H1 (cell line): ENCODE measurements around the gene PTPRG. TPM values are rescaled to one million over a fixed set of nuclear protein-coding genes. Genes with fewer than 3 reads are reported as not detected.

ENCODE experiments used
- CTCF ChIA-PET: fragments of 300-600 bp; sonication (Branson Sonifier 250); formaldehyde crosslinking; loops from one replicate; lab custom pipeline; 2021; ENCODE audit not compliant: partially characterized antibody; lab: Charles Lee
- POLR2A ChIA-PET: fragments of 300-600 bp; sonication (Branson Sonifier 250); formaldehyde crosslinking; loops from one replicate; lab custom pipeline; 2021; ENCODE audit warnings: inconsistent platforms; ENCODE audit not compliant: partially characterized antibody; lab: Charles Lee
- DNase-seq, 2 experiments: peaks; one replicate each; pipeline versions ENCODE4 v3.0.0 to v3.0.0-alpha.2; 2010 to 2022; ENCODE audit warnings: low spot score in 2 of 2, low read depth in 1 of 2, mixed read lengths in 1 of 2
- FAIRE-seq: peaks from 2 replicates; lab custom pipeline; 2011; peaks lifted over from hg19 to GRCh38; lab: Jason Lieb, UNC
- H2AFZ ChIP-seq: 2 replicates; pipeline ENCODE4 v1.8.1; 2012; ENCODE audit warnings: low read length, inconsistent platforms
- H2AK5ac ChIP-seq: 2 replicates; pipeline ENCODE4 v1.6.1; 2013; ENCODE audit warnings: low read depth, low read length
- H2BK120ac ChIP-seq: replicated peaks from 2 replicates; pipeline ENCODE3; 2013; ENCODE audit warnings: low read depth, low read length, inconsistent platforms
- H2BK12ac ChIP-seq: 2 replicates; pipeline ENCODE4 v1.6.1; 2013; ENCODE audit warnings: low read depth, low read length
- H2BK15ac ChIP-seq: 2 replicates; pipeline ENCODE4 v1.6.1; 2013; ENCODE audit warnings: low read length
- H2BK20ac ChIP-seq: 2 replicates; pipeline ENCODE4 v1.6.1; 2013; ENCODE audit warnings: low read length
- H2BK5ac ChIP-seq: 2 replicates; pipeline ENCODE4 v1.6.1; 2013; ENCODE audit warnings: low read depth, low read length
- H3K14ac ChIP-seq: 2 replicates; pipeline ENCODE4 v1.6.1; 2013; ENCODE audit warnings: inconsistent platforms; ENCODE audit not compliant: insufficient read length
- H3K18ac ChIP-seq: 2 replicates; pipeline ENCODE4 v1.6.1; 2013; ENCODE audit warnings: low read length; ENCODE audit errors: extremely low read depth
- H3K23ac ChIP-seq: 2 replicates; pipeline ENCODE4 v1.6.1; 2013; ENCODE audit warnings: inconsistent platforms; ENCODE audit not compliant: insufficient read length
- H3K23me2 ChIP-seq: 2 replicates; pipeline ENCODE4 v1.6.1; 2013; ENCODE audit warnings: low read depth, low read length
- H3K27ac ChIP-seq: 2 replicates; pipeline ENCODE4 v1.6.1; 2011; ENCODE audit warnings: low read depth, low read length, inconsistent platforms
- H3K27me3 ChIP-seq, 4 experiments: replicated peaks in 1 of 4; 1 replicate in 1 of 4; 2 replicates in 3 of 4; pipeline versions ENCODE4 v1.6.1 to v1.8.1; 2011 to 2013; ENCODE audit warnings: low read length in 3 of 4, mild to moderate bottlenecking in 3 of 4, inconsistent platforms in 2 of 4, mixed read lengths in 2 of 4, moderate library complexity in 1 of 4; ENCODE audit not compliant: control insufficient read depth in 3 of 4, insufficient read depth in 3 of 4; ENCODE audit errors: extremely low read depth in 1 of 4
- H3K36me3 ChIP-seq, 4 experiments: 2 replicates each; pipeline versions ENCODE4 v1.6.1 to v1.8.1; 2011 to 2013; ENCODE audit warnings: mild to moderate bottlenecking in 4 of 4, low read length in 3 of 4, moderate library complexity in 2 of 4, control low read depth in 1 of 4, inconsistent platforms in 1 of 4; ENCODE audit not compliant: insufficient read depth in 4 of 4, control insufficient read depth in 2 of 4
- H3K4ac ChIP-seq: replicated peaks from 2 replicates; pipeline ENCODE3; 2013; ENCODE audit warnings: low read length, low read depth, mixed read lengths, inconsistent platforms; ENCODE audit not compliant: insufficient read length
- H3K4me1 ChIP-seq, 4 experiments: replicated peaks in 1 of 4; 1 replicate in 1 of 4; 2 replicates in 3 of 4; pipeline versions ENCODE4 v1.6.1 to v1.8.1; 2011 to 2013; ENCODE audit warnings: low read length in 3 of 4, inconsistent platforms in 2 of 4, mixed read lengths in 1 of 4; ENCODE audit not compliant: insufficient read depth in 4 of 4, control insufficient read depth in 3 of 4
- H3K4me2 ChIP-seq, 2 experiments: 2 replicates each; pipeline versions ENCODE4 v1.6.1 to v1.8.1; 2011 to 2013; ENCODE audit warnings: low read depth in 2 of 2, low read length in 2 of 2, control low read depth in 1 of 2, inconsistent platforms in 1 of 2, mild to moderate bottlenecking in 1 of 2; ENCODE audit not compliant: insufficient read depth in 1 of 2
- H3K4me3 ChIP-seq, 4 experiments: fragments of 200-600, 300-600 bp in 1 of 4; sonication (generic), shearing (Covaris generic), sonication (Bioruptor Twin) in 1 of 4; 2 replicates each; pipeline versions ENCODE4 v1.5.1 to v1.8.1; 2011 to 2016; ENCODE audit warnings: low read length in 4 of 4, low read depth in 3 of 4, control low read depth in 2 of 4, inconsistent platforms in 2 of 4, mild to moderate bottlenecking in 2 of 4, mixed read lengths in 1 of 4, moderate library complexity in 1 of 4; ENCODE audit not compliant: insufficient read depth in 2 of 4; ENCODE audit errors: extremely low read depth in 1 of 4
- H3K56ac ChIP-seq: replicated peaks from 2 replicates; pipeline ENCODE3; 2013; ENCODE audit warnings: low read depth, mild to moderate bottlenecking, mixed read lengths, low read length, inconsistent platforms; ENCODE audit not compliant: insufficient read length
- H3K79me1 ChIP-seq: 2 replicates; pipeline ENCODE4 v1.6.1; 2013; ENCODE audit warnings: low read depth, low read length, control low read depth
- H3K79me2 ChIP-seq, 2 experiments: 2 replicates each; pipeline versions ENCODE4 v1.6.1 to v1.8.1; 2012 to 2013; ENCODE audit warnings: low read length in 2 of 2, mild to moderate bottlenecking in 2 of 2, inconsistent platforms in 1 of 2; ENCODE audit not compliant: insufficient read depth in 2 of 2, control insufficient read depth in 1 of 2
- H3K9ac ChIP-seq, 4 experiments: replicated peaks in 1 of 4; 1 replicate in 1 of 4; 2 replicates in 3 of 4; pipeline versions ENCODE4 v1.6.1 to v1.8.1; 2011 to 2013; ENCODE audit warnings: low read depth in 3 of 4, low read length in 3 of 4, control low read depth in 2 of 4, mild to moderate bottlenecking in 2 of 4, moderate library complexity in 2 of 4, inconsistent platforms in 1 of 4; ENCODE audit errors: extremely low read depth in 1 of 4
- H3K9me3 ChIP-seq, 2 experiments: 2 replicates each; pipeline versions ENCODE4 v1.6.1 to v1.8.1; 2012 to 2013; ENCODE audit warnings: mild to moderate bottlenecking in 2 of 2, moderate library complexity in 2 of 2, control low read depth in 1 of 2, inconsistent platforms in 1 of 2, low read depth in 1 of 2, low read length in 1 of 2, mixed read lengths in 1 of 2; ENCODE audit not compliant: insufficient read depth in 2 of 2
- H4K20me1 ChIP-seq, 2 experiments: replicated peaks in 1 of 2; 2 replicates each; pipeline versions ENCODE3 to v1.8.1; 2011 to 2013; ENCODE audit warnings: inconsistent platforms in 2 of 2, low read length in 2 of 2, mild to moderate bottlenecking in 1 of 2; ENCODE audit not compliant: insufficient read depth in 2 of 2, control insufficient read depth in 1 of 2
- H4K5ac ChIP-seq: 2 replicates; pipeline ENCODE4 v1.6.1; 2013; ENCODE audit warnings: low read length, low read depth, mixed read lengths, inconsistent platforms; ENCODE audit not compliant: insufficient read length
- H4K8ac ChIP-seq: 2 replicates; pipeline ENCODE4 v1.8.0; 2013; ENCODE audit warnings: mild to moderate bottlenecking, moderate library complexity, low read length, inconsistent platforms; ENCODE audit not compliant: insufficient read depth; ENCODE audit errors: extremely low read depth
- H4K91ac ChIP-seq: replicated peaks from 2 replicates; pipeline ENCODE3; 2013; ENCODE audit warnings: low read length, mixed read lengths, inconsistent platforms; ENCODE audit not compliant: insufficient read length
- CBX5 ChIP-seq: fragments of 300-800, 300-1000 bp; sonication (generic); IDR thresholded peaks from 2 replicates; pipeline ENCODE4 v1.7.1; 2016; ENCODE audit warnings: antibody characterized with exemption, low read length, low read depth
- CTBP2 ChIP-seq: IDR thresholded peaks from 2 replicates; pipeline ENCODE4 v1.7.0; 2011; ENCODE audit warnings: borderline replicate concordance, mild to moderate bottlenecking, moderate library complexity, mixed read lengths, low read length; ENCODE audit not compliant: insufficient read depth, insufficient read length
- CTCF ChIP-seq, 3 experiments: IDR thresholded peaks; 1 replicate in 2 of 3; 2 replicates in 1 of 3; pipeline versions ENCODE4 v1.5.1 to v1.6.1; 2011; ENCODE audit warnings: low read length in 3 of 3, mild to moderate bottlenecking in 3 of 3, inconsistent platforms in 2 of 3, low read depth in 1 of 3, moderate library complexity in 1 of 3; ENCODE audit not compliant: insufficient read depth in 1 of 3; ENCODE audit errors: control extremely low read depth in 1 of 3
- KDM1A ChIP-seq: fragments of 200-600, 300-600 bp; sonication (generic); IDR thresholded peaks from 2 replicates; pipeline ENCODE4 v1.7.1; 2016; ENCODE audit warnings: mild to moderate bottlenecking, low read length, borderline replicate concordance
- SIN3A ChIP-seq, 2 experiments: IDR thresholded peaks in 1 of 2; conservative IDR thresholded peaks in 1 of 2; 2 replicates each; pipeline ENCODE4 v1.6.1; 2011 to 2012; ENCODE audit warnings: low read length in 2 of 2, improper control_type of control experiment in 1 of 2, low read depth in 1 of 2, mild to moderate bottlenecking in 1 of 2
- SIX5 ChIP-seq: IDR thresholded peaks from 2 replicates; pipeline ENCODE4 v1.6.1; 2011; ENCODE audit warnings: mild to moderate bottlenecking, low read depth, low read length
- SP1 ChIP-seq: IDR thresholded peaks from 2 replicates; pipeline ENCODE4 v1.6.1; 2011; ENCODE audit warnings: low read depth, low read length
- SP2 ChIP-seq: IDR thresholded peaks from 2 replicates; pipeline ENCODE4 v1.6.1; 2012; ENCODE audit warnings: mild to moderate bottlenecking, low read length, inconsistent platforms
- SRF ChIP-seq: IDR thresholded peaks from 2 replicates; pipeline ENCODE4 v1.6.1; 2011; ENCODE audit warnings: mild to moderate bottlenecking, low read depth, low read length, moderate library complexity
- WGBS, 2 experiments: shearing (Covaris generic) in 1 of 2; methylation state at CpG; one replicate each; pipeline versions ENCODE4 v1.1.6 to v1.1.7; 2013 to 2015; ENCODE audit warnings: low lambda C conversion rate in 2 of 2, mixed read lengths in 2 of 2, inconsistent platforms in 1 of 2, low coverage in 1 of 2, missing lambda C conversion rate in 1 of 2; ENCODE audit not compliant: insufficient replicate concordance in 2 of 2, insufficient coverage in 1 of 2, insufficient read length in 1 of 2; ENCODE audit errors: extremely low coverage in 1 of 2, missing lambda C conversion rate in 1 of 2; 5-methylcytosine and 5-hydroxymethylcytosine counted together
- polyA plus RNA-seq, 7 experiments: library from polyadenylated mRNA; depleted of rRNA in 3 of 7; stranded (reverse) in 5 of 7; unstranded in 2 of 7; fragments of >200 nt in 5 of 7; fragments of 200-250 nt in 2 of 7; gene quantifications; 1 replicate in 5 of 7; 2 replicates in 1 of 7; 4 replicates in 1 of 7; pipeline versions ENCODE4 v1.2.1 to v1.2.3, GENCODE V29; 2011 to 2013; ENCODE audit warnings: missing spikeins in 2 of 7, mixed read lengths in 2 of 7
- total RNA-seq: library from RNA; stranded (reverse); fragmentation: NEBNext Ultra II Directional; extraction: Animal tissue kit (Norgen Biotek cat#: 25700); gene quantifications from 2 replicates; pipeline ENCODE4 v1.2.1, GENCODE V29; 2021
- TF ChIP-seq, protein P1 (sequence below): IDR thresholded peaks from 2 replicates; pipeline ENCODE4 v1.6.1; 2011; ENCODE audit warnings: low read depth, mild to moderate bottlenecking, low read length; ENCODE audit not compliant: insufficient read depth
- TF ChIP-seq, protein P2 (sequence below): IDR thresholded peaks from 2 replicates; pipeline ENCODE4 v1.6.1; 2012; ENCODE audit warnings: inconsistent platforms

Gene PTPRG
- total and polyA plus RNA-seq, 2 of the 8 experiments (the other 6 are each of a cell fraction or from before 2014, with no cell fraction given): 23.3 to 96.2 TPM

GRCh38 chr3:61541694-61542093, 19.7 kb upstream of the PTPRG start:
- Histone ChIP-seq H3K4ac (no peak overlapping the region), H2BK5ac (no peak overlapping the region), H3K36me3 (no peaks in the 10 kb centered on the region), H2AFZ (no peak overlapping the region), H3K4me3 (no peak overlapping the region), H3K27me3 (no peaks in the 10 kb centered on the region), H2BK12ac (no peak overlapping the region; the same call in 1 of the 2 replicates), H2BK120ac (no peak overlapping the region), H4K5ac (no peak overlapping the region), H3K14ac (no peak overlapping the region), H4K8ac (no peak overlapping the region), H3K18ac (no peak overlapping the region), H3K56ac (no peak overlapping the region), H3K27ac (no peak overlapping the region), H4K91ac (no peak overlapping the region), H2AK5ac (no peak overlapping the region), H2BK15ac (no peak overlapping the region), H3K79me2 (no peaks in the 10 kb centered on the region), H3K4me1 (peaks cover 2 to 7% (median 3%) of the 10 kb centered on the region in 4 experiments; a peak in 6 of 7 replicates), H2BK20ac (no peak overlapping the region), H3K4me2 (no peak overlapping the region), H3K23me2 (no peaks in the 10 kb centered on the region), H3K23ac (no peak overlapping the region), H3K79me1 (no peaks in the 10 kb centered on the region), H3K9ac (no peak overlapping the region), H4K20me1 (no peaks in the 10 kb centered on the region), H3K9me3 (no peaks in the 10 kb centered on the region)
- no peak for DNase-seq
- FAIRE-seq: no peak
- POLR2A ChIA-PET: no interaction called here
- CTCF ChIA-PET: no interaction called here
- 88% methylated on average over 4 of the region's 4 CpGs; no CpG with 5 or more reads in 1 of the 2 experiments for WGBS, 2 experiments
- TF ChIP-seq CTBP2 (no peak), KDM1A (no peak), CTCF (IDR thresholded peaks at IDR 0.05; ENCODE audit: control extremely low read depth in 1 of 3, insufficient read depth in 1 of 3, low read depth in 1 of 3, low read length in 3 of 3) (no peak), SP2 (no peak), SIX5 (no peak), SRF (no peak), SIN3A (conservative IDR thresholded peaks at IDR 0.05 in 1 of 2, IDR thresholded peaks at IDR 0.05 in 1 of 2; ENCODE audit: low read depth in 1 of 2, low read length in 2 of 2) (no peak), CBX5 (no peak), SP1 (no peak)
- TF ChIP-seq, protein P1, sequence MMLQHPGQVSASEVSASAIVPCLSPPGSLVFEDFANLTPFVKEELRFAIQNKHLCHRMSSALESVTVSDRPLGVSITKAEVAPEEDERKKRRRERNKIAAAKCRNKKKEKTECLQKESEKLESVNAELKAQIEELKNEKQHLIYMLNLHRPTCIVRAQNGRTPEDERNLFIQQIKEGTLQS: no peak
- TF ChIP-seq, protein P2, sequence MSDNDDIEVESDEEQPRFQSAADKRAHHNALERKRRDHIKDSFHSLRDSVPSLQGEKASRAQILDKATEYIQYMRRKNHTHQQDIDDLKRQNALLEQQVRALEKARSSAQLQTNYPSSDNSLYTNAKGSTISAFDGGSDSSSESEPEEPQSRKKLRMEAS: no peak
